ENCODE results near the gene CEACAM7. TPM values are rescaled to one million over a fixed set of nuclear protein-coding genes. Genes with fewer than 3 reads are reported as not detected.
"Not testable (repeated sequence)": the region's sequence is repeated elsewhere in the genome, so short reads cannot be mapped to it uniquely, and the experiment has no call there.

Gene CEACAM7
- polyA plus RNA-seq, 1 donor = not detected

GRCh38 chr19:41656756-41657155 is 31.3 kb downstream of the CEACAM7 start:
- not testable (repeated sequence) for DNase-seq

GRCh38 chr19:41652250-41652649 is 35.8 kb downstream of the CEACAM7 start:
- no peak for DNase-seq

GRCh38 chr19:41649827-41650226 is 38.2 kb downstream of the CEACAM7 start:
- no peak for DNase-seq

GRCh38 chr19:41646589-41647204 is 41.4 kb downstream of the CEACAM7 start:
- no peak for DNase-seq

GRCh38 chr19:41641879-41642485 is 46.1 kb downstream of the CEACAM7 start:
- no peak for DNase-seq

- no peak for DNase-seq
Measured at GRCh38 chr19:41638641-41639081, 49.4 kb downstream of the CEACAM7 start.

- DNase-seq = no peak
Measured at GRCh38 chr19:41637484-41637883, 50.6 kb downstream of the CEACAM7 start.

GRCh38 chr19:41627966-41628675 is 59.9 kb downstream of the CEACAM7 start:
- no peak for DNase-seq

- no peak for DNase-seq
Measured at GRCh38 chr19:41626877-41627276, 61.2 kb downstream of the CEACAM7 start, which contains the start of gene CEACAM4. Gene CEACAM4, minus strand, starts transcription at chr19:41627074. Its CDS starts 111 bp downstream, at chr19:41626963.

GRCh38 chr19:41626278-41626677 is 61.8 kb downstream of the CEACAM7 start:
- DNase-seq = no peak

GRCh38 chr19:41624937-41625336 is 63.1 kb downstream of the CEACAM7 start:
- DNase-seq = no peak

- DNase-seq = no peak
Measured at GRCh38 chr19:41624515-41624914, 63.6 kb downstream of the CEACAM7 start.

- no peak for DNase-seq
Measured at GRCh38 chr19:41623360-41623759, 64.7 kb downstream of the CEACAM7 start.

Other genes with a start within 250 kb of the CEACAM7 start
- 40.9 TPM for gene DMAC2, start 248.4 kb downstream of the CEACAM7 start, polyA plus RNA-seq (ENCODE audit: insufficient read length)
- not detected for gene ERICH4, start 245.1 kb downstream of the CEACAM7 start, polyA plus RNA-seq (ENCODE audit: insufficient read length)
- 2.0 TPM for gene CEACAM21, start 112.1 kb downstream of the CEACAM7 start, polyA plus RNA-seq (ENCODE audit: insufficient read length)
- not detected for gene CEACAM4, start 61.2 kb downstream of the CEACAM7 start, polyA plus RNA-seq (ENCODE audit: insufficient read length)
- not detected for gene CEACAM5, start 20.4 kb upstream of the CEACAM7 start, polyA plus RNA-seq (ENCODE audit: insufficient read length)
- 0.08 TPM for gene CEACAM6, start 67.3 kb upstream of the CEACAM7 start, polyA plus RNA-seq (ENCODE audit: insufficient read length)
- not detected for gene CEACAM3, start 108.3 kb upstream of the CEACAM7 start, polyA plus RNA-seq (ENCODE audit: insufficient read length)
- not detected for gene LYPD4, start 156.4 kb upstream of the CEACAM7 start, polyA plus RNA-seq (ENCODE audit: insufficient read length)
- not detected for gene DMRTC2, start 156.8 kb upstream of the CEACAM7 start, polyA plus RNA-seq (ENCODE audit: insufficient read length)
- 2,264 TPM for gene RPS19, start 172.0 kb upstream of the CEACAM7 start, polyA plus RNA-seq (ENCODE audit: insufficient read length)
- 0.63 TPM for gene CD79A, start 189.0 kb upstream of the CEACAM7 start, polyA plus RNA-seq (ENCODE audit: insufficient read length)
- gene ARHGEF1, start 194.9 kb upstream of the CEACAM7 start, polyA plus RNA-seq (ENCODE audit: insufficient read length) = 49.2 TPM
- gene ERFL, start 240.2 kb upstream of the CEACAM7 start, polyA plus RNA-seq (ENCODE audit: insufficient read length) = 0.22 TPM